Uterus (tissue), 2 donors: ENCODE measurements around the gene ANGPTL3.

Experiments used
- CTCF ChIP-seq, 4 experiments: fragments of 200-600 bp in 2 of 4; fragments of 450-650 bp in 2 of 4; sonication (generic) in 2 of 4; IDR thresholded peaks; one replicate each; pipeline ENCODE4 v1.5.1; 2016 to 2019; ENCODE audit warnings: antibody characterized with exemption in 4 of 4, mild to moderate bottlenecking in 2 of 4, moderate library complexity in 1 of 4
- POLR2A ChIP-seq, 2 donors: fragments of 450-650 bp; IDR thresholded peaks; one replicate each; pipeline ENCODE4 v1.6.1; 2016; ENCODE audit warnings: antibody characterized with exemption in 2 of 2, mild to moderate bottlenecking in 1 of 2, moderate library complexity in 1 of 2

DNA sequence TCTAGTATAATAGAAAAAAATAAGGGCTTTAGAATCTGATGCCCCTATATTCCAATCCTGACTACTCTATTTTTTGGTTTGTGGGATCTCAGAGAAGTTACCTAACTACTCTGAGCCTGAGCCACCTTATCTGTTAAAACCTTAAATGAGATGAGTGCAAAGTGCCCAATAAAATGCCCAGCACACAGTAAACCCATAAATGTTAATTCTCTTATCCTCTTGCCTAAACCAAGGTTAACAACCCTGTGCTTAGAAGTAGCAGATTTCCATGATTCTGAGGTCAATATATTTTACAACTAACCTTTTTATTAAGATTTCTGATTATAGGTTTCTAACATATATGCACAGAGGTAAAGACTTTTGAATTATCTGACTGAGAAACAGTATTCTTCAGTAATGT lies 55.1 kb downstream of the ANGPTL3 start:
- TF ChIP-seq CTCF (IDR thresholded peaks at IDR 0.05) = no peak
- TF ChIP-seq POLR2A (IDR thresholded peaks at IDR 0.05) = no peak
